HG02763 (cell line): ENCODE measurements around the gene LAGE3.

ENCODE experiments used
- ATAC-seq: cut with Tn5 transposase; IDR thresholded peaks from one replicate; pipeline ENCODE4 v1.9.1; 2021; ENCODE audit warnings: mild to moderate bottlenecking, moderate library complexity; ENCODE audit not compliant: unreplicated experiment

LAGE3 gene

GRCh38 chrX:154478728-154479622, at the start of gene LAGE3:
LAGE3 (minus strand) TSS chrX:154479281; CDS start chrX:154478915, 366 bp downstream.
- peak; percentile 85 for ATAC-seq

- ATAC-seq: no peak
Observed at GRCh38 chrX:154526901-154527675, 48.0 kb upstream of the LAGE3 start.

- ATAC-seq: no peak
Observed at GRCh38 chrX:154525606-154526490, 46.8 kb upstream of the LAGE3 start.

GRCh38 chrX:154519389-154519788, 40.3 kb upstream of the LAGE3 start:
- no peak for ATAC-seq

- ATAC-seq: no peak
Observed at GRCh38 chrX:154517101-154517781, 38.2 kb upstream of the LAGE3 start.

- peak; percentile 14 for ATAC-seq
Observed at GRCh38 chrX:154516656-154517100, 37.6 kb upstream of the LAGE3 start.

- ATAC-seq: peak; percentile 88
Observed at GRCh38 chrX:154515966-154516655, 37.0 kb upstream of the LAGE3 start, which contains the start of gene FAM3A. FAM3A (minus strand) TSS chrX:154516232; CDS start chrX:154515772, 460 bp downstream.

- no peak for ATAC-seq
Observed at GRCh38 chrX:154515090-154515965, 36.2 kb upstream of the LAGE3 start.

- no peak for ATAC-seq
Observed at GRCh38 chrX:154513716-154514115, 34.6 kb upstream of the LAGE3 start.

GRCh38 chrX:154512879-154513553, 33.9 kb upstream of the LAGE3 start:
- no peak for ATAC-seq

GRCh38 chrX:154511761-154512160, 32.7 kb upstream of the LAGE3 start:
- no peak for ATAC-seq

GRCh38 chrX:154509455-154509854, 30.4 kb upstream of the LAGE3 start:
- no peak for ATAC-seq

GRCh38 chrX:154508384-154508745, 29.3 kb upstream of the LAGE3 start:
- no peak for ATAC-seq

GRCh38 chrX:154507673-154508383, 28.7 kb upstream of the LAGE3 start:
- ATAC-seq: no peak

- ATAC-seq: no peak
Observed at GRCh38 chrX:154506483-154507332, 27.6 kb upstream of the LAGE3 start.

- ATAC-seq: no peak
Observed at GRCh38 chrX:154505734-154506133, 26.7 kb upstream of the LAGE3 start.

- no peak for ATAC-seq
Observed at GRCh38 chrX:154502989-154503388, 23.9 kb upstream of the LAGE3 start.
